ENCODE data around the gene PODN.

Gene PODN

GRCh38 chr1:53134042-53134485 is 72.1 kb downstream of the PODN start:
- H3K36me3 Mint-ChIP-seq, result no peaks in the 10 kb centered on the region
- DNase-seq (ENCODE audit: low spot score in 2 of 2), result no peak
- H3K4me3 Mint-ChIP-seq, result no peak overlapping the region
- peaks cover 10% of the 10 kb centered on the region for H3K9me3 Mint-ChIP-seq
- H3K27ac Mint-ChIP-seq, result no peak overlapping the region
- no peak for ATAC-seq
- peaks cover 21% of the 10 kb centered on the region for H3K4me1 Mint-ChIP-seq
